ENCODE results near the gene PSMD11.

PSMD11 gene

GRCh38 chr17:32443827-32444300 is 446 bp upstream of the PSMD11 start:
- peaks cover 8 to 9% of the 10 kb centered on the region in 2 experiments for H3K36me3 ChIP-seq (ENCODE audit: control insufficient read depth in 1 of 2, insufficient read depth in 2 of 2, low read length in 2 of 2)
- H3K4me3 ChIP-seq (ENCODE audit: low read depth, low read length) = no peak overlapping the region
- H3K27ac ChIP-seq (ENCODE audit: low read depth, low read length) = no peak overlapping the region
- peaks cover 0 to 2% of the 10 kb centered on the region in 2 experiments for H3K4me1 ChIP-seq (ENCODE audit: control insufficient read depth in 1 of 2, insufficient read depth in 2 of 2, low read length in 2 of 2)
- no peak overlapping the region for H2BK5ac ChIP-seq (ENCODE audit: low read depth, low read length, poor library complexity)
- no peak overlapping the region for H4K91ac ChIP-seq (ENCODE audit: low read depth, low read length)
- no peak overlapping the region for H3K14ac ChIP-seq (ENCODE audit: low read length)
- no peaks in the 10 kb centered on the region for H3K9me3 ChIP-seq (ENCODE audit: insufficient read depth, low read depth, low read length)
- no peak overlapping the region for H2AK5ac ChIP-seq (ENCODE audit: low read length)
- no peak overlapping the region for H3K4ac ChIP-seq (ENCODE audit: low read depth, low read length)
- H3K4me2 ChIP-seq (ENCODE audit: low read length) = peak overlapping the region; percentile 26
- H3K23ac ChIP-seq (ENCODE audit: low read length) = no peak overlapping the region
- no peak overlapping the region for H2BK120ac ChIP-seq (ENCODE audit: insufficient read depth, low read length, poor library complexity)
- peaks cover 7% of the 10 kb centered on the region for H3K79me1 ChIP-seq (ENCODE audit: low read length)
- no CpG with 5 or more reads among the region's 29 CpGs for WGBS (ENCODE audit: extremely low coverage, insufficient coverage, insufficient read length)
- no peak overlapping the region for H3K9ac ChIP-seq (ENCODE audit: low read length)
- H4K8ac ChIP-seq (ENCODE audit: low read depth, low read length) = peak overlapping the region; percentile 42
- H3K79me2 ChIP-seq (ENCODE audit: control insufficient read depth, insufficient read depth, low read length, poor library complexity) = peaks cover 10% of the 10 kb centered on the region
- H3K18ac ChIP-seq (ENCODE audit: low read length) = no peak overlapping the region
- no peaks in the 10 kb centered on the region for H3K27me3 ChIP-seq (ENCODE audit: insufficient read depth, low read length)
- H2AFZ ChIP-seq (ENCODE audit: insufficient read depth, low read length, poor library complexity) = peak overlapping the region; percentile 44
- H4K12ac ChIP-seq (ENCODE audit: low read depth, low read length) = no peak overlapping the region
- no peak for DNase-seq
- no peak overlapping the region for H2BK12ac ChIP-seq (ENCODE audit: low read length)

GRCh38 chr17:32445074-32445415 is 735 bp downstream of the PSMD11 start:
- Histone ChIP-seq H3K79me1 (ENCODE audit: low read length) (peaks cover 7% of the 10 kb centered on the region), H3K14ac (ENCODE audit: low read length) (peak overlapping the region; percentile 93), H4K8ac (ENCODE audit: low read depth, low read length) (peak overlapping the region; percentile 96), H3K36me3 (ENCODE audit: control insufficient read depth in 1 of 2, insufficient read depth in 2 of 2, low read length in 2 of 2) (peaks cover 13 to 16% of the 10 kb centered on the region in 2 experiments), H2AFZ (ENCODE audit: insufficient read depth, low read length, poor library complexity) (peak overlapping the region; percentile 86), H3K4me3 (ENCODE audit: low read depth, low read length) (peak overlapping the region; percentile 87), H3K9ac (ENCODE audit: low read length) (peak overlapping the region; percentile 83), H2BK120ac (ENCODE audit: insufficient read depth, low read length, poor library complexity) (peak overlapping the region; percentile 89), H4K91ac (ENCODE audit: low read depth, low read length) (peak overlapping the region; percentile 92), H3K4me2 (ENCODE audit: low read length) (peak overlapping the region; percentile 86), H3K79me2 (ENCODE audit: control insufficient read depth, insufficient read depth, low read length, poor library complexity) (peaks cover 10% of the 10 kb centered on the region), H2BK12ac (ENCODE audit: low read length) (no peak overlapping the region), H3K18ac (ENCODE audit: low read length) (peak overlapping the region; percentile 81), H2BK5ac (ENCODE audit: low read depth, low read length, poor library complexity) (peak overlapping the region; percentile 90), H3K23ac (ENCODE audit: low read length) (no peak overlapping the region), H3K9me3 (ENCODE audit: insufficient read depth, low read depth, low read length) (no peaks in the 10 kb centered on the region), H3K27ac (ENCODE audit: low read depth, low read length) (peak overlapping the region; percentile 77), H3K4me1 (ENCODE audit: control insufficient read depth in 1 of 2, insufficient read depth in 2 of 2, low read length in 2 of 2) (peaks cover 0 to 2% of the 10 kb centered on the region in 2 experiments), H2AK5ac (ENCODE audit: low read length) (peak overlapping the region; percentile 41), H3K4ac (ENCODE audit: low read depth, low read length) (peak overlapping the region; percentile 93), H3K27me3 (ENCODE audit: insufficient read depth, low read length) (no peaks in the 10 kb centered on the region), H4K12ac (ENCODE audit: low read depth, low read length) (peak overlapping the region; percentile 86)
- peak; percentile 68 to 71 for DNase-seq
- no CpG with 5 or more reads among the region's 14 CpGs for WGBS (ENCODE audit: extremely low coverage, insufficient coverage, insufficient read length)

- peaks cover 7% of the 10 kb centered on the region for H3K79me1 ChIP-seq (ENCODE audit: low read length)
- peak overlapping the region; percentile 87 for H3K4me3 ChIP-seq (ENCODE audit: low read depth, low read length)
- peak overlapping the region; percentile 50 for H3K4ac ChIP-seq (ENCODE audit: low read depth, low read length)
- no peak overlapping the region for H2BK5ac ChIP-seq (ENCODE audit: low read depth, low read length, poor library complexity)
- H2AK5ac ChIP-seq (ENCODE audit: low read length) = no peak overlapping the region
- H3K27me3 ChIP-seq (ENCODE audit: insufficient read depth, low read length) = no peaks in the 10 kb centered on the region
- H2BK120ac ChIP-seq (ENCODE audit: insufficient read depth, low read length, poor library complexity) = no peak overlapping the region
- H3K36me3 ChIP-seq (ENCODE audit: control insufficient read depth in 1 of 2, insufficient read depth in 2 of 2, low read length in 2 of 2) = peaks cover 15 to 17% of the 10 kb centered on the region in 2 experiments
- DNase-seq = no peak
- H2AFZ ChIP-seq (ENCODE audit: insufficient read depth, low read length, poor library complexity) = no peak overlapping the region
- peaks cover 0 to 2% of the 10 kb centered on the region in 2 experiments for H3K4me1 ChIP-seq (ENCODE audit: control insufficient read depth in 1 of 2, insufficient read depth in 2 of 2, low read length in 2 of 2)
- no peak overlapping the region for H4K91ac ChIP-seq (ENCODE audit: low read depth, low read length)
- WGBS (ENCODE audit: extremely low coverage, insufficient coverage, insufficient read length) = no CpG with 5 or more reads among the region's 6 CpGs
- peak overlapping the region; percentile 86 for H3K4me2 ChIP-seq (ENCODE audit: low read length)
- H3K14ac ChIP-seq (ENCODE audit: low read length) = no peak overlapping the region
- H3K79me2 ChIP-seq (ENCODE audit: control insufficient read depth, insufficient read depth, low read length, poor library complexity) = peaks cover 10% of the 10 kb centered on the region
- H3K9me3 ChIP-seq (ENCODE audit: insufficient read depth, low read depth, low read length) = no peaks in the 10 kb centered on the region
- H3K9ac ChIP-seq (ENCODE audit: low read length) = no peak overlapping the region
- no peak overlapping the region for H4K8ac ChIP-seq (ENCODE audit: low read depth, low read length)
- H4K12ac ChIP-seq (ENCODE audit: low read depth, low read length) = no peak overlapping the region
- no peak overlapping the region for H2BK12ac ChIP-seq (ENCODE audit: low read length)
- no peak overlapping the region for H3K27ac ChIP-seq (ENCODE audit: low read depth, low read length)
- H3K18ac ChIP-seq (ENCODE audit: low read length) = no peak overlapping the region
- no peak overlapping the region for H3K23ac ChIP-seq (ENCODE audit: low read length)
These were observed 1.2 kb downstream of the PSMD11 start for GRCh38 chr17:32445497-32445896.

GRCh38 chr17:32445971-32446370 is 1.7 kb downstream of the PSMD11 start:
- Histone ChIP-seq H3K4me1 (ENCODE audit: control insufficient read depth in 1 of 2, insufficient read depth in 2 of 2, low read length in 2 of 2) (peaks cover 0 to 2% of the 10 kb centered on the region in 2 experiments), H3K79me2 (ENCODE audit: control insufficient read depth, insufficient read depth, low read length, poor library complexity) (peaks cover 10% of the 10 kb centered on the region), H2BK12ac (ENCODE audit: low read length) (no peak overlapping the region), H3K4me3 (ENCODE audit: low read depth, low read length) (no peak overlapping the region), H3K79me1 (ENCODE audit: low read length) (peaks cover 7% of the 10 kb centered on the region), H3K23ac (ENCODE audit: low read length) (no peak overlapping the region), H2AK5ac (ENCODE audit: low read length) (no peak overlapping the region), H4K12ac (ENCODE audit: low read depth, low read length) (no peak overlapping the region), H2BK120ac (ENCODE audit: insufficient read depth, low read length, poor library complexity) (no peak overlapping the region), H3K9ac (ENCODE audit: low read length) (no peak overlapping the region), H4K8ac (ENCODE audit: low read depth, low read length) (no peak overlapping the region), H3K18ac (ENCODE audit: low read length) (no peak overlapping the region), H2AFZ (ENCODE audit: insufficient read depth, low read length, poor library complexity) (no peak overlapping the region), H3K4ac (ENCODE audit: low read depth, low read length) (no peak overlapping the region), H2BK5ac (ENCODE audit: low read depth, low read length, poor library complexity) (no peak overlapping the region), H3K14ac (ENCODE audit: low read length) (no peak overlapping the region), H3K27ac (ENCODE audit: low read depth, low read length) (no peak overlapping the region), H3K9me3 (ENCODE audit: insufficient read depth, low read depth, low read length) (no peaks in the 10 kb centered on the region), H3K36me3 (ENCODE audit: control insufficient read depth in 1 of 2, insufficient read depth in 2 of 2, low read length in 2 of 2) (peaks cover 19% of the 10 kb centered on the region in 2 experiments), H4K91ac (ENCODE audit: low read depth, low read length) (no peak overlapping the region), H3K4me2 (ENCODE audit: low read length) (peak overlapping the region; percentile 24), H3K27me3 (ENCODE audit: insufficient read depth, low read length) (no peaks in the 10 kb centered on the region)
- no peak for DNase-seq
- no CpG with 5 or more reads among the region's 2 CpGs for WGBS (ENCODE audit: extremely low coverage, insufficient coverage, insufficient read length)

Measured in trophoblast cell (in vitro differentiated cells and primary cell).